Rectal smooth muscle tissue (tissue), 1 donor: ENCODE data around the gene MAGEF1.

ENCODE experiments used
- H3K27ac ChIP-seq: one replicate; pipeline ENCODE4 v1.7.0; 2013; ENCODE audit warnings: low read depth, low read length, inconsistent platforms
- H3K27me3 ChIP-seq: one replicate; pipeline ENCODE4 v1.7.0; 2013; ENCODE audit warnings: low read length; ENCODE audit not compliant: control insufficient read depth, insufficient read depth
- H3K36me3 ChIP-seq: one replicate; pipeline ENCODE4 v1.7.0; 2013; ENCODE audit warnings: low read length; ENCODE audit not compliant: control insufficient read depth, insufficient read depth
- H3K4me1 ChIP-seq: one replicate; pipeline ENCODE4 v1.7.0; 2013; ENCODE audit warnings: low read length; ENCODE audit not compliant: control insufficient read depth, insufficient read depth
- H3K4me3 ChIP-seq: one replicate; pipeline ENCODE4 v1.7.0; 2013; ENCODE audit warnings: low read length
- H3K9ac ChIP-seq: one replicate; pipeline ENCODE4 v1.7.0; 2013; ENCODE audit warnings: low read length

The MAGEF1 gene

DNA sequence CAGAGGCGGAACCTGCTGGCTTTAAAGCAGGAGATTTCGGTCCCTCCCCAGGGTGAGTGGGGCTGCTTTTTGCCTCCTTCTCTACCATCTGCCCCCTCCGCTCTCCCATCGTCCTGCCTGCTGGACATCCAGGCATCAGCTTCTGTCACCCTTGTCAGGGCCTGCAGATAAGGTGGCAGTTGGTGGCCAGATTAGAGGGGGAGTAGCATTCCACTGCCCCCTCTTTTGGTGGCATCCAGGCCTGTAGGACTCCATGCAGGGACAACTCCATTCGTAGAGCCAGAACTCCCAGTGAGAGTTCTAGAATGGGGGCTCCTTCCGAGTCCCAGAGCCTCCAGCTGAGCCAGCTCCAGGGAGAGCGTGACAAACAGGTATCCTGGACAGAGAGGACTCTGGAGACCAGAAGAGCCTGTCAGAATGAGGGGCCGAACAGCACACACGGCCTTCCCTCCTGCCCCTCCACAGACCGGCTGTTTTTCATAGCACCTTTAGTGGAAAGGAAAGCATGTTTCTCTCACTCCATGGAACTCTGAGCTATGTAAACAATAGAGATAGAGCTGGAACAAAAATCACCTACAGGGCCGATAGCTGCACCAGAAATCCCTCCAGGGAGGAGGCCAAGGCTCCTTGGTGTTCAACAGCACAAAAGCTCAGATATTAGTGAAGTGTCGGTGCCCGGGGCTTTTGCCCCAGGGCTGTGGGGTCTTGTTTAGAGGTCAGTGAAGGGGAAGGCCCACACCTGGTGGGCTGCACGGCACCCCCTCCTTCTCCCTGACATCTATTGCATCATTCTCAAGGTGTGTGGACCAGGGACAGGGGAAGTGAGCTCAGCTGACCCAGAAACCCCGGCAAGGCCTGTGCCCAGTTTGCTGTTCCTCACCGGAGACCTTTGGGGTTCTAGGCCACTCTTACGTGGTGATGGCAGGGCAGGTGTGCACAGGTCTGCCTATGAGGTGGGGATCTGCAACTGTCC lies 34.2 kb downstream of the MAGEF1 start:
- Histone ChIP-seq H3K4me1 (no peaks in the 10 kb centered on the region), H3K36me3 (no peaks in the 10 kb centered on the region), H3K27ac (no peak overlapping the region), H3K4me3 (no peak overlapping the region), H3K9ac (no peak overlapping the region), H3K27me3 (no peaks in the 10 kb centered on the region)

DNA sequence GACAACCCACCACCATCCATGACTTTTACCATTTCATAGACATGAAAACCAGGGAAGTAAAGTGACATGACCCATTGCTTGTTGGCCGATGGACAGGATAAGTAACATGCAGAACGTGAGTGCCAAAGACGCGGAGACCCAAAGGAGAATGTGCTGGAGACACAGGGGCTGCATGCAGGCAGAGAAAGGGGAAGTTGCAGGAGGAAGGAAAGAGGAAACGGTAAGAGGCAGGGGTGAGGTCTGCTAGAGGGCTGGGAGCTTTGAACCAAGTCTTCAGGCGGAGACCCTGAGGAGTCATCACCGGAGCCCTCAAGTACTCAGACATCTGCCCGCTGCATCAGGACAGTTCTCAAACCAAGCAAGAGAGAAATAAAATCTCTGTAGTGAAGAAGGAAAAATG lies 34.9 kb downstream of the MAGEF1 start:
- no peaks in the 10 kb centered on the region for H3K27me3 ChIP-seq
- H3K36me3 ChIP-seq = no peaks in the 10 kb centered on the region
- no peaks in the 10 kb centered on the region for H3K4me1 ChIP-seq
- H3K9ac ChIP-seq = no peak overlapping the region
- no peak overlapping the region for H3K27ac ChIP-seq
- no peak overlapping the region for H3K4me3 ChIP-seq

DNA sequence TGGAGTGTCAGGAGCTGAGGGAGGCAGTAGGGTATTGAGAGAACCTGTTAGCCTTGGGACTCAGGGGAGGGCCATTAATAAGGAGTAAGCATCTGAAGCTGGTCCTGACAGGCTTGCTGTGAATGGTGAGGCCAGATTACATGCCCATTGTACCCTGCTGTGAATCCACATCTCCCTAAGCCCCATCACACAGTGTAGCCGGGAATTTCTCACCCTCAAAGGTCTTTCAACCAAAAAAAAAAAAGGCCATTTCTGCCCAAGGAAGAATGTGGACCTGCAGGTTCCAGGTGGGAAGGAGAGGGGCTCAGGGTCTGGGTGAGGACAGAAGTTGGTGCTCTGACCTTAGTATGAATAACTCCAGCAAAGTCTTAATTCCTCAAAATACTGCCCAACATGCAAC lies 37.2 kb downstream of the MAGEF1 start:
- Histone ChIP-seq H3K4me3 (no peak overlapping the region), H3K27me3 (no peaks in the 10 kb centered on the region), H3K9ac (no peak overlapping the region), H3K27ac (no peak overlapping the region), H3K36me3 (no peaks in the 10 kb centered on the region), H3K4me1 (no peaks in the 10 kb centered on the region)

DNA sequence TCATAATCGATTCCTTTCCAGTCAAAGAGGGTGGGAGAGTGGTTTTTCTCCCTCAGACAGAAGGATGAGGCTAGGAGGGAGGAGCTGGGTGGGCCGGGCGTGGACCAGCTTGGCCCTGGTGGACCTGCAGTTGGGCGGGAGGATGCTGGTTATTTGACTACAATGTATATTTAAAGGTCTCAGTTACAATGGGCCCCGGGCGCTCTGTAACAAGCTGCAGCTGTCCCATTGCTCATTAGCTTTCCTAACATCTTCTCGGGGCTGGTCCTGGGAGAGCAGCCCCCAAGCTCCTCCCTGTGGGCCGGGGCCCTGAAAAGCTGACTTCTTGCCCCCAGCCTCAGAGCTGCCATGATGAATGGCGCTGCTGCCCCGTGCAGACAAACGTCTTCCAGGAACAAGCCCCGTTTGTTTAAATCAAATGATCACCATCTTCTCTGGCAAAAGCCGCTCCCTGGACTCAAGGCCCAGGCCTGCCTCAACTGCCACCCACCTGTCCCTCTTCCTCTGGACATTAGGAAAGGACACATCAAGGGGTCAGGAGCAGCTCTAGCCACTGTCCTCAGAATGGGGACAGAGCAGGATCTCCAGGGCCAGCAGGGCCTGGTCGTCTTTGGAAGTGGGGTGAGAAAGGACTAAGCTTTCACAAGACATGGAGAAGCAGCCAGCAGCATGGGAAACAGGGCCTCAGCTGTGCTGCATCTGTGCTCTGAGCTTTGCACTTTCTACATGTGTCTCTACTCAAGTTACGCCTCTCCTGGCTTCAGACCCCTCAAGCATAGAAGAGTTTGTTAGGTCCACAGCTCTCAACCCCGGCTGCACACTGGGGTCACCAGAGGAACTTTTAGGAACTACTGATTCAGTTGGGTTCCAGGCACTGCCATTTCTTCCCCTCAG lies 38.6 kb downstream of the MAGEF1 start:
- Histone ChIP-seq H3K4me3 (no peak overlapping the region), H3K27ac (no peak overlapping the region), H3K4me1 (no peaks in the 10 kb centered on the region), H3K27me3 (no peaks in the 10 kb centered on the region), H3K9ac (no peak overlapping the region), H3K36me3 (no peaks in the 10 kb centered on the region)

DNA sequence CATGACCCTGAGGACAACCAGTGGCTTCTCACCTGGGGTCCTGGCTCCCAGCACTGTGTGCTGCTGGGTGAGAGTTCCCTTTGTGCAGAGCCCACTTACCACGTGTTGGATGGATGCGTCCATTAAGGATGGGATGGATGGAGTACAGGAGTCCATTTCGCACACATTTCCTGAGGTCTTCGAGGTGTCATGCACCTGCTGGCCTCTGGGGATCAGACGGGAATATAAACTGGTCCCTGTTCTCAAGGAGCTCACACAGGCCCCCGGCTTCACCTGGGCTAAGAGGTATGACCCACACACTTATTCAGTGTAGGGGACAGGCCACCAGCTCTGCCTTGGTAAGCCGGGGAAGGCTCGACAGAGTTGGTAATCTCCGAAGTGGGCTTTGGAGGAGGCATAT lies 39.5 kb downstream of the MAGEF1 start:
- no peak overlapping the region for H3K9ac ChIP-seq
- H3K4me1 ChIP-seq = no peaks in the 10 kb centered on the region
- no peak overlapping the region for H3K27ac ChIP-seq
- no peak overlapping the region for H3K4me3 ChIP-seq
- no peaks in the 10 kb centered on the region for H3K27me3 ChIP-seq
- no peaks in the 10 kb centered on the region for H3K36me3 ChIP-seq

DNA sequence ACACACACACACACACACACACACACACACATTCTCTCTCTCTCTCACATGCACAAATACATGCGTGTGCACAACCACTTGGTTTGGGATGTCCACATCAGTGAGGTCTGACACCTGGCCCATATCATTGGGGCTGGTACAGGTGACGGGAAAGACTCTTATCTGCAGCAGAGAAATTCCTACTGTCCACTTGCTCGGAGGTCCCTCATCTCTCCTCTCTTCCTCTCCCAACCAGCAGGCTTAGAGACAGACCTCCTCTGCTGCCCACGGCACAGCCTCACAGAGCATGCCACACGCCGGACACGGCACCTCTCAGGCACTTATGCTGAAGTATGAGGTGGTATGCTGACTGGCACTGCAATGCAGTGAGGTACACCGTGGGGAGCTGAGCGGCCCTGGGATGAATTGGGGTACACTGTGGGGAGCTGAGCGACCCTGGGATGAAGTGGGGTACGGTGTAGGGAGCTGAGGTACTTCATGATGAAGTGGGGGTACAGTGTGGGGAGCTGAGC lies 41.7 kb downstream of the MAGEF1 start:
- Histone ChIP-seq H3K27ac (no peak overlapping the region), H3K36me3 (no peaks in the 10 kb centered on the region), H3K4me1 (no peaks in the 10 kb centered on the region), H3K27me3 (no peaks in the 10 kb centered on the region), H3K9ac (no peak overlapping the region), H3K4me3 (no peak overlapping the region)

DNA sequence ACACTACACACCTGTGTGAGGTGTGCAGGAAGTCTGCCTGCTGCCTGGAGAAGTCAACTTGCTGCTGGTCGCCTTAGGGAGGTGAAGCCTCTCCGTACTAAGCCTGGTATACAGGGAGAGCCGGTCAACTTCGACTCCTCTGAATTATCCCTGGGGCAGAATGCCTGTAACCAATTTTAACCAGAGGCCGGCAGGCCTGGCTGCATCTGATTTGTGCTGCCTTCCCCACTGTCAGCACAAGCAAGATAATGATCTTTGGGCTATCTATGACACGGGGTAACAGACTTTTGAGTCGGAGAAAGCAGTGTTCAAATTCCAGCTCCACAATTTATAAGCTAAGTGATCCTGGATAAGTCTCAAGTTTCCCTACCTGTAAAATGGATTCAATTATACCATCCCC lies 42.3 kb downstream of the MAGEF1 start:
- Histone ChIP-seq H3K4me1 (no peaks in the 10 kb centered on the region), H3K27me3 (no peaks in the 10 kb centered on the region), H3K27ac (no peak overlapping the region), H3K4me3 (no peak overlapping the region), H3K36me3 (no peaks in the 10 kb centered on the region), H3K9ac (no peak overlapping the region)

DNA sequence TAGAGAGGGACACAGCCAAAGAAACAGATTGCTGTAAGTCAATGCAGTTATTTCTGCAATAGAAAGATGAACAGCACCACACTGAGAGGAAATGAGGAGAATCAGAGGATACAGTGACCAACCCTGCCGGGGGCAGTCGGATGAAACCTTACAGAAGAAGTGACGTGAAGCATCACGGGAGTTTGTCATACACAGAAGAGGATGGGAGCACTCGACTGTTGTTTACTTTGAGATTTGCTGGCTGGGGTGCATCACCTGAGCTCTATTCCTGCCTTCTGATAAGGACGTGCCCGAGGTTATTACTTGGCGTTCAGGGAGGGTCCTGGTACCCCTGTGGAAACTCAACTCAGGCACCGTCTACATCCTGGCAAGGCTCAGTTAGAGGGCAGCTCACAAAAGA lies 45.4 kb downstream of the MAGEF1 start:
- H3K9ac ChIP-seq = no peak overlapping the region
- no peaks in the 10 kb centered on the region for H3K27me3 ChIP-seq
- H3K4me1 ChIP-seq = no peaks in the 10 kb centered on the region
- H3K36me3 ChIP-seq = no peaks in the 10 kb centered on the region
- no peak overlapping the region for H3K27ac ChIP-seq
- no peak overlapping the region for H3K4me3 ChIP-seq

DNA sequence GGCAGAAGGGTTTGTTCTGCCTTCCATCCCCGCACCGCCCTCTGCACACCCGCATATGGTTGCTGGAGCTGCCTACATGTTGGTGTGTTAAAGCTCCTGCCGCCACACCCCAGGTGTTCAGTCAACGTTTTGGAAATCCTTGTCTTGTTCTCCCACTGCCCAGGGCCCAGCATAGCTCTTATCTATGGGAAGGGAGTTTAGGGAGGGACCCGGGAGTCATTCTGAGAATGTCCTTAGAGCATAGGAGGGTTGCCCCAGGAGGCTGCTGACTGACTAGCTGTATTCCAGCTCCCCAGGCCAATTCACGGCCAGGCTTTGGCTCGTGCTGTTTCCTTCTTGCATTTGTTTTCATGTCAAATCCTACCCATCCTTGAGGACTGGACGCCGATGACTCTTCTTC lies 46.8 kb downstream of the MAGEF1 start:
- Histone ChIP-seq H3K9ac (no peak overlapping the region), H3K27me3 (no peaks in the 10 kb centered on the region), H3K4me3 (no peak overlapping the region), H3K27ac (no peak overlapping the region), H3K36me3 (no peaks in the 10 kb centered on the region), H3K4me1 (no peaks in the 10 kb centered on the region)

DNA sequence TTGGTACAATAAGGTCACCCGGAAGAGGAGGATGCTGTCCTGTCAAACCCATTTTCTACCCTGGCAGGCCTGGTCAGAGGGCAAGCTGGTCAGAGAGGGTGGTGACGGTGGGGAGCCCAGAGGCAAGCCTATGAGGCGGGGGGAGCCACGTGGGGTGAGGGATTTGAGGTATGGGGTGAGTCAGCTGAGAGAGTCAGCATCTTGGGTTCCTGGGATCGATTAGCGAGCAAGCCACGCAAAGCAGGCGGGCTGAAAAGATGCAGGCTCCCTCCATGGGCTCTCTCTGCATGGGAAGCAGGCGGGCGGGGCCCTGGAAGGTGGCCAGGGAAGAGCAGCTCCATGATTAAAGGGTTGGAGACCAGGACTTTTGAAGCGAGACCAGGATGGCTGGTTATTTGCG lies 48.1 kb downstream of the MAGEF1 start:
- Histone ChIP-seq H3K27ac (no peak overlapping the region), H3K9ac (no peak overlapping the region), H3K27me3 (no peaks in the 10 kb centered on the region), H3K36me3 (no peaks in the 10 kb centered on the region), H3K4me3 (no peak overlapping the region), H3K4me1 (no peaks in the 10 kb centered on the region)

DNA sequence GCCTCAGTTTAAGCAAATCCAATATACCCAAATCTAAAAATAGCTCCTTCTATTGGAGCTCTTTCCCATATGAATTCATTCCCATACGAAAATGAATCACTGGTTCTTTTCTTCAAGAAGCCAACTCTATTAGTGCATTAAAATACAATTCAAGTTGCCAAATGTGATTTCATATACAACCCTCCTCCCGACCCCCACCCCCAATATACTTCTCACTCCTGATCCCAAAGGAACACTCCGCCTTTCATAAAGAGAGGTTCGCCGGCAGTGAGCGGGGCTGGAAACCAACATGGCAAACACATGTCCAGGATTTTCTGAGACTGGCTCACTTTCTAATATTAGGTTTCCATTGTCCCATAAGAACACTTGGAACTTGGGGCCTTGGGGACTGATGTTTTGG lies 48.5 kb downstream of the MAGEF1 start:
- Histone ChIP-seq H3K4me1 (no peaks in the 10 kb centered on the region), H3K9ac (no peak overlapping the region), H3K27me3 (no peaks in the 10 kb centered on the region), H3K36me3 (no peaks in the 10 kb centered on the region), H3K4me3 (no peak overlapping the region), H3K27ac (no peak overlapping the region)

DNA sequence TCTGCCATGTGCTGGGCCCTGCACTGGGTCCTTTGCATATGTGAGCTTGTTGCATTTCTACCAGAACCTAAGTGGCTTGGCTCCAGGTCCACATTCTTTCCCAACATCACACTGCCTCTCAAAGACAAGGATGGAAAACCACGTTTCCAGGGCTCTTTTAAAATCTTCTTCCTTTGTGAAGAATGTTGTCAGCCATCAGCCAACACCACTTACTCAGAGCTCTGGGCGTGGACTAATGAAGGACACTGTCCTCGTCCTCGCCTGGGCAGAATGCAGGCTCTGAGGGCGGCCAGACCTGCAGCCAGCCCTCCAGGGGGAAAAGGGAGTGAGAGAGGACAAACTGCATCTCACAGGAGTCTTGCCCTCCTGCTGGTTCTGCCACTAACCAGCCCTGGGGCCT lies 49.7 kb downstream of the MAGEF1 start:
- H3K9ac ChIP-seq = no peak overlapping the region
- H3K27ac ChIP-seq = no peak overlapping the region
- H3K4me1 ChIP-seq = no peaks in the 10 kb centered on the region
- H3K27me3 ChIP-seq = no peaks in the 10 kb centered on the region
- no peak overlapping the region for H3K4me3 ChIP-seq
- no peaks in the 10 kb centered on the region for H3K36me3 ChIP-seq
